Ishikawa (cell line): ENCODE measurements around the gene CHCHD3.

Experiments used
- CEBPB ChIP-seq: IDR thresholded peaks from 2 replicates; pipeline ENCODE4 v1.6.1; 2012
- CREB1 ChIP-seq: IDR thresholded peaks from 2 replicates; pipeline ENCODE4 v1.6.1; 2012; ENCODE audit warnings: low read depth
- EP300 ChIP-seq: IDR thresholded peaks from 2 replicates; pipeline ENCODE4 v1.6.1; 2012; ENCODE audit warnings: borderline replicate concordance
- FOXM1 ChIP-seq: IDR thresholded peaks from 2 replicates; pipeline ENCODE4 v1.6.1; 2012; ENCODE audit warnings: low read depth, borderline replicate concordance
- RAD21 ChIP-seq: IDR thresholded peaks from 2 replicates; pipeline ENCODE4 v1.6.1; 2012; ENCODE audit warnings: low read depth
- TAF1 ChIP-seq: IDR thresholded peaks from 2 replicates; pipeline ENCODE4 v1.6.1; 2012; ENCODE audit warnings: low read depth, mild to moderate bottlenecking
- TEAD4 ChIP-seq: IDR thresholded peaks from 2 replicates; pipeline ENCODE4 v1.6.1; 2012
- YY1 ChIP-seq: IDR thresholded peaks from 2 replicates; pipeline ENCODE4 v1.6.1; 2012; ENCODE audit warnings: low read depth
- ZBTB7A ChIP-seq: IDR thresholded peaks from 2 replicates; pipeline ENCODE4 v1.6.1; 2012; ENCODE audit warnings: low read depth
- TF ChIP-seq, protein P1 (sequence below): IDR thresholded peaks from 2 replicates; pipeline ENCODE4 v1.6.1; 2012; ENCODE audit warnings: low read depth, mild to moderate bottlenecking
- TF ChIP-seq, protein P2 (sequence below): IDR thresholded peaks from 2 replicates; pipeline ENCODE4 v1.6.1; 2012
- TF ChIP-seq, protein P3 (sequence below): IDR thresholded peaks from 2 replicates; pipeline ENCODE4 v1.6.1; 2012

DNA sequence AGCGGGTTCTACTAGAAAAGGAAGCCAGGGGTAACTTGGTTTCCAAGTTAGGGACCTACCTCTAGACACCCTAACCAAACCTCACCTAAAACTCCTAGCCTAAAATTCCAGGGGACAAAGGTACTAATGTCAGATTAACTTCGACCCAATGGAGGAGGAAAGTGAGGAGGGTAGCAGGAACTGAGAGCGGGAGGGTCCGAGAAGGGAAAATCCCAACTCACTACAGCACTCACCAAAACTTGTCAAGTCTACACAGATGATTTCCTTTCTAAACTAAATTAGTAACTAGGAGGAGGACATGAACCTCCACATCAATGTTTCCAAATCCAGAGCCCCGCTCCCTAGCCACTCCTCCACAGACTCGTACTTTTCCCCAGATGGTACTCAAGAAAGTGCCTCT lies 22.6 kb downstream of the CHCHD3 start:
- TF ChIP-seq, protein P1, sequence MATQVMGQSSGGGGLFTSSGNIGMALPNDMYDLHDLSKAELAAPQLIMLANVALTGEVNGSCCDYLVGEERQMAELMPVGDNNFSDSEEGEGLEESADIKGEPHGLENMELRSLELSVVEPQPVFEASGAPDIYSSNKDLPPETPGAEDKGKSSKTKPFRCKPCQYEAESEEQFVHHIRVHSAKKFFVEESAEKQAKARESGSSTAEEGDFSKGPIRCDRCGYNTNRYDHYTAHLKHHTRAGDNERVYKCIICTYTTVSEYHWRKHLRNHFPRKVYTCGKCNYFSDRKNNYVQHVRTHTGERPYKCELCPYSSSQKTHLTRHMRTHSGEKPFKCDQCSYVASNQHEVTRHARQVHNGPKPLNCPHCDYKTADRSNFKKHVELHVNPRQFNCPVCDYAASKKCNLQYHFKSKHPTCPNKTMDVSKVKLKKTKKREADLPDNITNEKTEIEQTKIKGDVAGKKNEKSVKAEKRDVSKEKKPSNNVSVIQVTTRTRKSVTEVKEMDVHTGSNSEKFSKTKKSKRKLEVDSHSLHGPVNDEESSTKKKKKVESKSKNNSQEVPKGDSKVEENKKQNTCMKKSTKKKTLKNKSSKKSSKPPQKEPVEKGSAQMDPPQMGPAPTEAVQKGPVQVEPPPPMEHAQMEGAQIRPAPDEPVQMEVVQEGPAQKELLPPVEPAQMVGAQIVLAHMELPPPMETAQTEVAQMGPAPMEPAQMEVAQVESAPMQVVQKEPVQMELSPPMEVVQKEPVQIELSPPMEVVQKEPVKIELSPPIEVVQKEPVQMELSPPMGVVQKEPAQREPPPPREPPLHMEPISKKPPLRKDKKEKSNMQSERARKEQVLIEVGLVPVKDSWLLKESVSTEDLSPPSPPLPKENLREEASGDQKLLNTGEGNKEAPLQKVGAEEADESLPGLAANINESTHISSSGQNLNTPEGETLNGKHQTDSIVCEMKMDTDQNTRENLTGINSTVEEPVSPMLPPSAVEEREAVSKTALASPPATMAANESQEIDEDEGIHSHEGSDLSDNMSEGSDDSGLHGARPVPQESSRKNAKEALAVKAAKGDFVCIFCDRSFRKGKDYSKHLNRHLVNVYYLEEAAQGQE = no peak
- no peak for TF ChIP-seq RAD21
- TF ChIP-seq EP300 = no peak
- TF ChIP-seq YY1 = no peak
- TF ChIP-seq CREB1 = no peak
- no peak for TF ChIP-seq CEBPB
- TF ChIP-seq, protein P2, sequence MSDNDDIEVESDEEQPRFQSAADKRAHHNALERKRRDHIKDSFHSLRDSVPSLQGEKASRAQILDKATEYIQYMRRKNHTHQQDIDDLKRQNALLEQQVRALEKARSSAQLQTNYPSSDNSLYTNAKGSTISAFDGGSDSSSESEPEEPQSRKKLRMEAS = no peak
- no peak for TF ChIP-seq FOXM1
- no peak for TF ChIP-seq ZBTB7A
- TF ChIP-seq TAF1 = no peak
- no peak for TF ChIP-seq TEAD4
- TF ChIP-seq, protein P3, sequence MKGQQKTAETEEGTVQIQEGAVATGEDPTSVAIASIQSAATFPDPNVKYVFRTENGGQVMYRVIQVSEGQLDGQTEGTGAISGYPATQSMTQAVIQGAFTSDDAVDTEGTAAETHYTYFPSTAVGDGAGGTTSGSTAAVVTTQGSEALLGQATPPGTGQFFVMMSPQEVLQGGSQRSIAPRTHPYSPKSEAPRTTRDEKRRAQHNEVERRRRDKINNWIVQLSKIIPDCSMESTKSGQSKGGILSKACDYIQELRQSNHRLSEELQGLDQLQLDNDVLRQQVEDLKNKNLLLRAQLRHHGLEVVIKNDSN = no peak
